Transverse colon (tissue), 4 donors: ENCODE results near the gene SIL1. TPM values are rescaled to one million over a fixed set of nuclear protein-coding genes. Genes with fewer than 3 reads are reported as not detected.

Experiments
- DNase-seq: peaks from one replicate; pipeline ENCODE4 v3.0.0-alpha.2; 2019
- H3K27ac ChIP-seq, 4 donors: fragments of 200-600 bp; sonication (generic); 2 replicates each; pipeline ENCODE4 v1.5.1; 2016 to 2018; ENCODE audit warnings: inconsistent platforms in 4 of 4
- H3K27me3 ChIP-seq: fragments of 200-600 bp; sonication (generic); 2 replicates; pipeline ENCODE4 v1.5.1; 2017; ENCODE audit warnings: inconsistent platforms
- H3K36me3 ChIP-seq, 4 donors: fragments of 200-600 bp; sonication (generic); 2 replicates each; pipeline ENCODE4 v1.5.1; 2017 to 2019; ENCODE audit warnings: inconsistent platforms in 4 of 4
- H3K4me1 ChIP-seq, 4 donors: fragments of 200-600 bp; sonication (generic); 2 replicates each; pipeline ENCODE4 v1.5.1; 2017 to 2020; ENCODE audit warnings: inconsistent platforms in 4 of 4
- H3K4me3 ChIP-seq, 4 donors: fragments of 200-600 bp; sonication (generic); 1 replicate in 1 of 4; 2 replicates in 3 of 4; pipeline versions ENCODE4 v1.5.1 to v1.6.1; 2017 to 2019; ENCODE audit warnings: inconsistent platforms in 4 of 4
- H3K9me3 ChIP-seq, 2 donors: fragments of 200-600 bp; sonication (generic); 2 replicates each; pipeline ENCODE4 v1.5.1; 2017 to 2019; ENCODE audit warnings: inconsistent platforms in 2 of 2
- CTCF ChIP-seq, 5 experiments: fragments of 200-600 bp in 3 of 5; fragments of 450-650 bp in 2 of 5; sonication (generic) in 3 of 5; IDR thresholded peaks; 1 replicate in 2 of 5; 2 replicates in 3 of 5; pipeline ENCODE4 v1.5.1; 2016 to 2017; ENCODE audit warnings: antibody characterized with exemption in 5 of 5, inconsistent platforms in 3 of 5, mild to moderate bottlenecking in 2 of 5, moderate library complexity in 1 of 5
- EP300 ChIP-seq: sonication (generic); formaldehyde crosslinking; IDR thresholded peaks from one replicate; pipeline ENCODE4 v1.6.1; 2017; ENCODE audit warnings: antibody characterized with exemption, low read depth
- POLR2A ChIP-seq: fragments of 450-650 bp; IDR thresholded peaks from one replicate; pipeline ENCODE4 v1.6.1; 2016; ENCODE audit warnings: antibody characterized with exemption, mild to moderate bottlenecking, moderate library complexity
- POLR2AphosphoS5 ChIP-seq, 3 donors: sonication (generic); formaldehyde crosslinking; IDR thresholded peaks; one replicate each; pipeline ENCODE4 v1.6.1; 2016; ENCODE audit warnings: antibody characterized with exemption in 3 of 3
- WGBS, 2 donors: methylation state at CpG; one replicate each; pipeline ENCODE4 v1.1.5; 2018; ENCODE audit warnings: low coverage in 1 of 2; 5-methylcytosine and 5-hydroxymethylcytosine counted together
- in situ Hi-C, 4 donors: fragments of 200-750 bp; cut with MboI; loops; one replicate each; pipeline versions ENCODE4 v1.15.0 to v1.15.1; 2017; ENCODE audit warnings: low sequenced_read_pairs in 3 of 4, low pct_ligation_motif_present in 1 of 4, low pct_unique_long_range_greater_than_20kb in 1 of 4
- intact Hi-C: fragments of 100-400 bp; cut with DNase I; formaldehyde crosslinking; loops from one replicate; pipeline ENCODE4 v1.15.1; 2023; ENCODE audit warnings: low total_unique reads
- total RNA-seq, 4 donors: library from RNA; depleted of rRNA; stranded (reverse); fragments of >200 nt; gene quantifications; one replicate each; pipeline ENCODE4 v1.1.0, GENCODE V29; 2016

The SIL1 gene
- total RNA-seq, 4 donors from 2014 or later, result 11.1 to 38.1 (median 29.0) TPM

- no peak for TF ChIP-seq EP300
- no peak overlapping the region for H3K27ac ChIP-seq
- intact Hi-C loops, result no loop called here
- no peaks in the 10 kb centered on the region for H3K9me3 ChIP-seq
- no peaks in the 10 kb centered on the region for H3K4me1 ChIP-seq
- no peak overlapping the region for H3K4me3 ChIP-seq
- WGBS, 2 donors, result 88% methylated on average over 8 of the region's 8 CpGs; no CpG with 5 or more reads in 1 of the 2 donors
- in situ Hi-C loops, result no loop called here
- DNase-seq, result no peak
- no peaks in the 10 kb centered on the region for H3K27me3 ChIP-seq
- H3K36me3 ChIP-seq, result peaks cover 0 to 7% (median 2%) of the 10 kb centered on the region in 4 donors
Observed at GRCh38 chr5:138946241-138946623, 251.9 kb downstream of the SIL1 start.

GRCh38 chr5:138945421-138946240 lies 252.5 kb downstream of the SIL1 start:
- Histone ChIP-seq H3K4me1 (no peaks in the 10 kb centered on the region), H3K27ac (no peak overlapping the region), H3K36me3 (peaks cover 0 to 7% (median 2%) of the 10 kb centered on the region in 4 donors), H3K27me3 (no peaks in the 10 kb centered on the region), H3K4me3 (no peak overlapping the region), H3K9me3 (no peaks in the 10 kb centered on the region)
- in situ Hi-C loops (no loop called here), intact Hi-C loops (no loop called here)
- TF ChIP-seq POLR2AphosphoS5 (IDR thresholded peaks at IDR 0.05), result no peak
- no peak for TF ChIP-seq CTCF (IDR thresholded peaks at IDR 0.05)
- no peak for TF ChIP-seq POLR2A
- no peak for TF ChIP-seq EP300
- DNase-seq, result no peak
- 86 to 88% methylated on average over 6 to 23 of the region's 23 CpGs for WGBS, 2 donors

- no peaks in the 10 kb centered on the region for H3K27me3 ChIP-seq
- in situ Hi-C loops (no loop called here), intact Hi-C loops (no loop called here)
- peaks cover 0 to 7% (median 2%) of the 10 kb centered on the region in 4 donors for H3K36me3 ChIP-seq
- H3K9me3 ChIP-seq, result no peaks in the 10 kb centered on the region
- no peak overlapping the region for H3K27ac ChIP-seq
- no peaks in the 10 kb centered on the region for H3K4me1 ChIP-seq
- TF ChIP-seq POLR2A (no peak), POLR2AphosphoS5 (IDR thresholded peaks at IDR 0.05) (no peak), EP300 (no peak), CTCF (IDR thresholded peaks at IDR 0.05) (no peak)
- 93% methylated on average over 23 of the region's 23 CpGs; no CpG with 5 or more reads in 1 of the 2 donors for whole genome bisulfite sequencing, 2 donors
- no peak overlapping the region for H3K4me3 ChIP-seq
- no peak for DNase-seq
Observed at GRCh38 chr5:138944527-138945322, 253.4 kb downstream of the SIL1 start.

- intact Hi-C loops (no loop called here), in situ Hi-C loops (no loop called here)
- WGBS, 2 donors, result 88% methylated on average over 6 of the region's 6 CpGs; no CpG with 5 or more reads in 1 of the 2 donors
- Histone ChIP-seq H3K9me3 (no peaks in the 10 kb centered on the region), H3K36me3 (peaks cover 0 to 7% (median 2%) of the 10 kb centered on the region in 4 donors), H3K4me3 (no peak overlapping the region), H3K27me3 (no peaks in the 10 kb centered on the region), H3K27ac (no peak overlapping the region), H3K4me1 (no peaks in the 10 kb centered on the region)
- no peak for TF ChIP-seq POLR2AphosphoS5 (IDR thresholded peaks at IDR 0.05)
- DNase-seq, result no peak
Observed at GRCh38 chr5:138943599-138944173, 254.5 kb downstream of the SIL1 start.

- Histone ChIP-seq H3K4me1 (no peaks in the 10 kb centered on the region), H3K36me3 (peaks cover 0 to 7% (median 2%) of the 10 kb centered on the region in 4 donors), H3K27me3 (no peaks in the 10 kb centered on the region), H3K4me3 (no peak overlapping the region), H3K27ac (no peak overlapping the region), H3K9me3 (no peaks in the 10 kb centered on the region)
- 87 to 88% methylated on average over 3 of the region's 3 CpGs for WGBS, 2 donors
- intact Hi-C loops, result no loop called here
- DNase-seq, result no peak
- TF ChIP-seq CTCF (IDR thresholded peaks at IDR 0.05) (no peak), EP300 (no peak), POLR2A (no peak), POLR2AphosphoS5 (IDR thresholded peaks at IDR 0.05) (no peak)
- in situ Hi-C loops, result no loop called here
Observed at GRCh38 chr5:138942861-138943260, 255.3 kb downstream of the SIL1 start.
